H9 (cell line): ENCODE results near the gene FXYD1. TPM values are rescaled to one million over a fixed set of nuclear protein-coding genes. Genes with fewer than 3 reads are reported as not detected.

ENCODE experiments used
- DNase-seq: peaks from one replicate; pipeline ENCODE4 v3.0.0-alpha.2; 2017
- H2AFZ ChIP-seq: one replicate; pipeline ENCODE4 v1.6.1; 2013; ENCODE audit warnings: mild to moderate bottlenecking, low read length, control low read depth, moderate library complexity
- H2AK5ac ChIP-seq: 2 replicates; pipeline ENCODE4 v1.6.1; 2013; ENCODE audit warnings: low read length, control low read depth, mixed read lengths; ENCODE audit not compliant: insufficient read length
- H2BK120ac ChIP-seq: one replicate; pipeline ENCODE4 v1.6.1; 2013; ENCODE audit warnings: low read depth, mild to moderate bottlenecking, low read length, control low read depth, inconsistent platforms; ENCODE audit not compliant: poor library complexity, severe bottlenecking
- H2BK12ac ChIP-seq: 2 replicates; pipeline ENCODE4 v1.6.1; 2013; ENCODE audit warnings: low read length, control low read depth, mixed read lengths, low read depth; ENCODE audit not compliant: insufficient read length
- H2BK15ac ChIP-seq: 2 replicates; pipeline ENCODE4 v1.6.1; 2013; ENCODE audit warnings: low read depth, low read length, control low read depth
- H2BK20ac ChIP-seq: one replicate; pipeline ENCODE4 v1.6.1; 2013; ENCODE audit warnings: low read depth, mild to moderate bottlenecking, low read length, control low read depth, inconsistent platforms; ENCODE audit not compliant: poor library complexity, severe bottlenecking
- H2BK5ac ChIP-seq: 2 replicates; pipeline ENCODE4 v1.6.1; 2013; ENCODE audit warnings: low read length, control low read depth, mixed read lengths; ENCODE audit not compliant: insufficient read length
- H3K14ac ChIP-seq: 2 replicates; pipeline ENCODE4 v1.6.1; 2013; ENCODE audit warnings: low read length, control low read depth; ENCODE audit not compliant: insufficient read depth
- H3K18ac ChIP-seq: 2 replicates; pipeline ENCODE4 v1.6.1; 2013; ENCODE audit warnings: low read depth, mild to moderate bottlenecking, mixed read lengths, low read length, control low read depth; ENCODE audit not compliant: insufficient read length
- H3K23ac ChIP-seq: 2 replicates; pipeline ENCODE4 v1.6.1; 2013; ENCODE audit warnings: low read length, control low read depth, mixed read lengths, low read depth; ENCODE audit not compliant: insufficient read length
- H3K23me2 ChIP-seq: 2 replicates; pipeline ENCODE4 v1.6.1; 2013; ENCODE audit warnings: low read depth, mild to moderate bottlenecking, mixed read lengths, low read length, control low read depth; ENCODE audit not compliant: insufficient read length, poor library complexity, severe bottlenecking
- H3K27ac ChIP-seq: 2 replicates; pipeline ENCODE4 v1.5.1; 2013; ENCODE audit warnings: low read length, control low read depth, mixed read lengths, low read depth; ENCODE audit not compliant: insufficient read length
- H3K27me3 ChIP-seq: 2 replicates; pipeline ENCODE4 v1.6.1; 2013; ENCODE audit warnings: low read length, control low read depth, inconsistent platforms; ENCODE audit not compliant: insufficient read depth
- H3K4ac ChIP-seq: 2 replicates; pipeline ENCODE4 v1.6.1; 2013; ENCODE audit warnings: low read depth, mild to moderate bottlenecking, control low read depth, inconsistent platforms, low read length, moderate library complexity
- H3K4me1 ChIP-seq: 2 replicates; pipeline ENCODE4 v1.6.1; 2013; ENCODE audit warnings: low read length, control low read depth, inconsistent platforms; ENCODE audit not compliant: insufficient read depth
- H3K4me2 ChIP-seq: 2 replicates; pipeline ENCODE4 v1.6.1; 2013; ENCODE audit warnings: low read length, control low read depth, mixed read lengths; ENCODE audit not compliant: insufficient read length, insufficient read depth
- H3K56ac ChIP-seq: 2 replicates; pipeline ENCODE4 v1.6.1; 2013; ENCODE audit warnings: low read depth, mild to moderate bottlenecking, mixed read lengths, low read length, control low read depth; ENCODE audit not compliant: insufficient read length
- H3K79me1 ChIP-seq: 2 replicates; pipeline ENCODE4 v1.6.1; 2013; ENCODE audit warnings: low read depth, mild to moderate bottlenecking, moderate library complexity, low read length, control low read depth, inconsistent platforms; ENCODE audit not compliant: insufficient read depth, poor library complexity, severe bottlenecking
- H3K79me2 ChIP-seq: 2 replicates; pipeline ENCODE4 v1.6.1; 2013; ENCODE audit warnings: low read length, control low read depth, inconsistent platforms; ENCODE audit not compliant: insufficient read depth
- H3K9ac ChIP-seq: 2 replicates; pipeline ENCODE4 v1.6.1; 2013; ENCODE audit warnings: low read length, control low read depth, mixed read lengths; ENCODE audit not compliant: insufficient read length; ENCODE audit errors: extremely low read depth
- H3K9me3 ChIP-seq: one replicate; pipeline ENCODE4 v1.6.1; 2013; ENCODE audit warnings: low read depth, low read length, inconsistent platforms; ENCODE audit not compliant: control insufficient read depth
- H3T11ph ChIP-seq: one replicate; pipeline ENCODE4 v1.6.1; 2013; ENCODE audit warnings: mild to moderate bottlenecking, low read length, control low read depth, inconsistent platforms
- H4K20me1 ChIP-seq: one replicate; pipeline ENCODE4 v1.6.1; 2013; ENCODE audit not compliant: control insufficient read depth, insufficient read length, insufficient read depth
- H4K5ac ChIP-seq: 2 replicates; pipeline ENCODE4 v1.6.1; 2013; ENCODE audit warnings: low read depth, mild to moderate bottlenecking, mixed read lengths, low read length, control low read depth; ENCODE audit not compliant: insufficient read length
- H4K8ac ChIP-seq: replicated peaks from 2 replicates; pipeline ENCODE4 v1.6.1; 2013; ENCODE audit warnings: low read length, control low read depth, mixed read lengths, low read depth; ENCODE audit not compliant: insufficient read length
- H4K91ac ChIP-seq: 2 replicates; pipeline ENCODE4 v1.6.1; 2013; ENCODE audit warnings: low read depth, mild to moderate bottlenecking, moderate library complexity, mixed read lengths, low read length, control low read depth; ENCODE audit not compliant: insufficient read length
- H3K27ac Mint-ChIP-seq, 3 experiments: 2 replicates in 2 of 3; 3 replicates in 1 of 3; pipeline ENCODE4 v1.8.0; 2020 to 2021; ENCODE audit warnings: mixed read lengths in 3 of 3, mild to moderate bottlenecking in 1 of 3, moderate library complexity in 1 of 3
- H3K27me3 Mint-ChIP-seq: 2 replicates; pipeline ENCODE4 v1.8.0; 2021; ENCODE audit warnings: low read depth, mild to moderate bottlenecking, moderate library complexity, mixed read lengths
- H3K36me3 Mint-ChIP-seq, 3 experiments: 2 replicates in 2 of 3; 3 replicates in 1 of 3; pipeline ENCODE4 v1.8.0; 2020 to 2021; ENCODE audit warnings: low read depth in 3 of 3, mixed read lengths in 3 of 3; ENCODE audit not compliant: insufficient read depth in 1 of 3
- H3K4me1 Mint-ChIP-seq, 2 experiments: 2 replicates each; pipeline ENCODE4 v1.8.0; 2020; ENCODE audit warnings: mixed read lengths in 2 of 2
- H3K4me3 Mint-ChIP-seq, 2 experiments: 2 replicates in 1 of 2; 3 replicates in 1 of 2; pipeline ENCODE4 v1.8.0; 2020 to 2021; ENCODE audit warnings: mild to moderate bottlenecking in 2 of 2, mixed read lengths in 2 of 2, moderate library complexity in 1 of 2
- H3K9me3 Mint-ChIP-seq, 2 experiments: 2 replicates in 1 of 2; 3 replicates in 1 of 2; pipeline ENCODE4 v1.8.0; 2020; ENCODE audit warnings: mild to moderate bottlenecking in 2 of 2, mixed read lengths in 2 of 2, moderate library complexity in 1 of 2
- CTCF ChIP-seq: fragments of 200-600 bp; sonication (generic); conservative IDR thresholded peaks from 3 replicates; pipeline ENCODE4 v1.8.0; 2021; ENCODE audit warnings: antibody characterized with exemption, mild to moderate bottlenecking
- WGBS: extraction: QIAGEN DNeasy Blood & Tissue Kit; methylation state at CpG from one replicate; pipeline ENCODE4 v1.1.7; 2013; ENCODE audit warnings: missing lambda C conversion rate, low lambda C conversion rate, mixed read lengths; ENCODE audit not compliant: insufficient read length; ENCODE audit errors: extremely low coverage; 5-methylcytosine and 5-hydroxymethylcytosine counted together
- total RNA-seq: library from RNA; stranded (reverse); gene quantifications from 2 replicates; pipeline ENCODE4 v1.2.1, GENCODE V29; 2021

The FXYD1 gene
- total RNA-seq, 1 experiment from 2014 or later: 7.7 TPM

GRCh38 chr19:35174226-35174625, 35.6 kb downstream of the FXYD1 start:
- H4K8ac ChIP-seq: no peak overlapping the region
- no peak overlapping the region for H2AK5ac ChIP-seq
- no peaks in the 10 kb centered on the region for H3K4me1 ChIP-seq
- Mint-ChIP-seq H3K36me3 (peaks cover 25 to 33% (median 26%) of the 10 kb centered on the region in 3 experiments; a peak in 6 of 7 replicates), H3K9me3 (peaks cover 8 to 15% of the 10 kb centered on the region in 2 experiments; a peak in 4 of 5 replicates), H3K4me1 (peaks cover 5 to 6% of the 10 kb centered on the region in 2 experiments), H3K27ac (no peak overlapping the region), H3K27me3 (peaks cover 5% of the 10 kb centered on the region; the same call in 1 of the 2 replicates), H3K4me3 (no peak overlapping the region)
- H3K4ac ChIP-seq: no peak overlapping the region
- H4K20me1 ChIP-seq: no peaks in the 10 kb centered on the region
- no peak overlapping the region for H3K27ac ChIP-seq
- H3K4me2 ChIP-seq: no peak overlapping the region
- no peak for DNase-seq
- H2BK12ac ChIP-seq: no peak overlapping the region
- no peaks in the 10 kb centered on the region for H3K79me1 ChIP-seq
- H3K9ac ChIP-seq: no peak overlapping the region
- H3K14ac ChIP-seq: no peak overlapping the region
- H3K9me3 ChIP-seq: no peaks in the 10 kb centered on the region
- H2BK15ac ChIP-seq: no peak overlapping the region
- TF ChIP-seq CTCF: no peak
- H2BK20ac ChIP-seq: no peak overlapping the region
- no peak overlapping the region for H3K23ac ChIP-seq
- no peak overlapping the region for H3K56ac ChIP-seq
- no peak overlapping the region for H2AFZ ChIP-seq
- WGBS: no CpG with 5 or more reads among the region's 6 CpGs
- H3K23me2 ChIP-seq: no peaks in the 10 kb centered on the region
- H2BK120ac ChIP-seq: no peak overlapping the region
- no peaks in the 10 kb centered on the region for H3K27me3 ChIP-seq
- H3T11ph ChIP-seq: no peak overlapping the region
- no peak overlapping the region for H2BK5ac ChIP-seq
- H4K5ac ChIP-seq: no peak overlapping the region
- no peak overlapping the region for H4K91ac ChIP-seq
- H3K18ac ChIP-seq: no peak overlapping the region
- no peaks in the 10 kb centered on the region for H3K79me2 ChIP-seq
